HEK293 (cell line): ENCODE measurements around the gene CD164.

Experiments used
- CTCF ChIA-PET: fragments of 350-600 bp; formaldehyde crosslinking; extraction: SDS; loops from one replicate; lab custom pipeline; 2021; ENCODE audit warnings: antibody characterized with exemption; lab: Yijun Ruan, JAX
- POLR2A ChIA-PET: fragments of 300-600 bp; formaldehyde crosslinking; extraction: SDS; loops from one replicate; lab custom pipeline; 2020; ENCODE audit warnings: antibody characterized with exemption, inconsistent platforms; lab: Yijun Ruan, JAX
- H3K27ac ChIP-seq: fragments of 200-500 bp; sonication (Bioruptor generic); 2 replicates; pipeline ENCODE4 v1.5.1; 2014; ENCODE audit warnings: low read depth, low read length, control low read depth, inconsistent platforms; ENCODE audit errors: extremely low read depth
- H3K36me3 ChIP-seq, 2 experiments: fragments of 200-500 bp in 1 of 2; sonication (Bioruptor generic) in 1 of 2; 1 replicate in 1 of 2; 2 replicates in 1 of 2; pipeline ENCODE4 v1.5.1; 2014 to 2017; ENCODE audit warnings: inconsistent platforms in 2 of 2, low read length in 2 of 2; ENCODE audit not compliant: control insufficient read depth in 2 of 2, insufficient read depth in 1 of 2
- H3K4me1 ChIP-seq: fragments of 200-500 bp; sonication (Bioruptor generic); 2 replicates; pipeline ENCODE4 v1.5.1; 2014; ENCODE audit warnings: mild to moderate bottlenecking, low read length, inconsistent platforms; ENCODE audit not compliant: control insufficient read depth, insufficient read depth
- H3K4me3 ChIP-seq: 2 replicates; pipeline ENCODE4 v1.5.1; 2011; ENCODE audit warnings: low read depth, mild to moderate bottlenecking, control low read depth, low read length, moderate library complexity
- H3K9me3 ChIP-seq: fragments of 200-500 bp; sonication (Bioruptor generic); 2 replicates; pipeline ENCODE4 v1.5.1; 2014; ENCODE audit warnings: low read depth, low read length, inconsistent platforms; ENCODE audit not compliant: control insufficient read depth, insufficient read depth
- BCL11A ChIP-seq: fragments of 450-650 bp; formaldehyde crosslinking; IDR thresholded peaks from 2 replicates; pipeline ENCODE4 v1.5.1; 2016; ENCODE audit warnings: low read depth, missing biosample characterization, missing genetic modification characterization
- BCL11B ChIP-seq: fragments of 450-650 bp; formaldehyde crosslinking; IDR thresholded peaks from 2 replicates; pipeline ENCODE4 v1.5.1; 2016; ENCODE audit warnings: low read depth, missing biosample characterization, missing genetic modification characterization
- IKZF3 ChIP-seq: fragments of 450-650 bp; IDR thresholded peaks from 2 replicates; pipeline ENCODE4 v1.5.0; 2018; ENCODE audit warnings: missing biosample characterization, mild to moderate bottlenecking, missing genetic modification characterization, moderate library complexity
- SCRT2 ChIP-seq: fragments of 450-650 bp; formaldehyde crosslinking; IDR thresholded peaks from 2 replicates; pipeline ENCODE4 v1.5.1; 2016; ENCODE audit warnings: missing biosample characterization, missing genetic modification characterization
- TCF7L2 ChIP-seq: IDR thresholded peaks from 2 replicates; pipeline ENCODE4 v1.6.1; 2011; ENCODE audit warnings: low read depth, mild to moderate bottlenecking, inconsistent platforms, low read length, moderate library complexity, borderline replicate concordance
- YY1 ChIP-seq: fragments of 450-650 bp; formaldehyde crosslinking; IDR thresholded peaks from 2 replicates; pipeline ENCODE4 v1.5.1; 2018; ENCODE audit warnings: missing biosample characterization, missing genetic modification characterization
- ZBTB1 ChIP-seq: fragments of 450-650 bp; formaldehyde crosslinking; IDR thresholded peaks from 2 replicates; pipeline ENCODE4 v1.5.1; 2016; ENCODE audit warnings: missing biosample characterization, missing genetic modification characterization
- ZBTB11 ChIP-seq: fragments of 450-650 bp; formaldehyde crosslinking; conservative IDR thresholded peaks from 2 replicates; pipeline ENCODE4 v1.5.1; 2016; ENCODE audit warnings: low read depth, missing biosample characterization, missing genetic modification characterization
- ZBTB20 ChIP-seq: fragments of 450-650 bp; formaldehyde crosslinking; IDR thresholded peaks from 2 replicates; pipeline ENCODE4 v1.5.1; 2016; ENCODE audit warnings: missing biosample characterization, missing genetic modification characterization
- ZNF112 ChIP-seq: fragments of 450-650 bp; formaldehyde crosslinking; IDR thresholded peaks from 2 replicates; pipeline ENCODE4 v1.5.0; 2017; ENCODE audit warnings: missing biosample characterization, missing genetic modification characterization
- ZNF223 ChIP-seq: fragments of 450-650 bp; formaldehyde crosslinking; IDR thresholded peaks from 2 replicates; pipeline ENCODE4 v1.5.1; 2016; ENCODE audit warnings: missing biosample characterization, missing genetic modification characterization
- ZNF292 ChIP-seq: fragments of 450-650 bp; formaldehyde crosslinking; IDR thresholded peaks from 2 replicates; pipeline ENCODE4 v1.5.1; 2016; ENCODE audit warnings: low read depth, missing biosample characterization, missing genetic modification characterization, borderline replicate concordance
- ZNF350 ChIP-seq: fragments of 450-650 bp; formaldehyde crosslinking; IDR thresholded peaks from 2 replicates; pipeline ENCODE4 v1.5.0; 2017; ENCODE audit warnings: missing biosample characterization, mild to moderate bottlenecking, missing genetic modification characterization
- ZNF501 ChIP-seq: fragments of 450-650 bp; formaldehyde crosslinking; IDR thresholded peaks from 2 replicates; pipeline ENCODE4 v1.5.1; 2016; ENCODE audit warnings: missing biosample characterization, missing genetic modification characterization
- ZNF549 ChIP-seq: fragments of 450-650 bp; IDR thresholded peaks from 2 replicates; pipeline ENCODE4 v1.5.1; 2018; ENCODE audit warnings: missing biosample characterization, missing genetic modification characterization, mild to moderate bottlenecking, inconsistent platforms, moderate library complexity
- ZNF654 ChIP-seq: fragments of 450-650 bp; formaldehyde crosslinking; IDR thresholded peaks from 2 replicates; pipeline ENCODE4 v1.5.1; 2016; ENCODE audit warnings: low read depth, missing biosample characterization, missing genetic modification characterization
- ZNF701 ChIP-seq: fragments of 450-650 bp; formaldehyde crosslinking; IDR thresholded peaks from 2 replicates; pipeline ENCODE4 v1.5.1; 2016; ENCODE audit warnings: missing biosample characterization, missing genetic modification characterization
- ZNF768 ChIP-seq: fragments of 450-650 bp; formaldehyde crosslinking; IDR thresholded peaks from 2 replicates; pipeline ENCODE4 v1.5.1; 2018; ENCODE audit warnings: missing biosample characterization, mild to moderate bottlenecking, missing genetic modification characterization
- ZNF837 ChIP-seq: fragments of 450-650 bp; formaldehyde crosslinking; IDR thresholded peaks from 2 replicates; pipeline ENCODE4 v1.5.1; 2016; ENCODE audit warnings: missing biosample characterization, missing genetic modification characterization
- ZSCAN30 ChIP-seq: fragments of 450-650 bp; IDR thresholded peaks from 2 replicates; pipeline ENCODE4 v1.5.1; 2018; ENCODE audit warnings: missing biosample characterization, mild to moderate bottlenecking, missing genetic modification characterization, moderate library complexity
- ZSCAN5A ChIP-seq: fragments of 450-650 bp; formaldehyde crosslinking; IDR thresholded peaks from 2 replicates; pipeline ENCODE4 v1.5.1; 2016; ENCODE audit warnings: missing biosample characterization, missing genetic modification characterization
- TF ChIP-seq, protein P1 (sequence below): fragments of 450-650 bp; formaldehyde crosslinking; IDR thresholded peaks from 2 replicates; pipeline ENCODE4 v1.5.1; 2016; ENCODE audit warnings: missing biosample characterization, missing genetic modification characterization

CD164 gene

DNA sequence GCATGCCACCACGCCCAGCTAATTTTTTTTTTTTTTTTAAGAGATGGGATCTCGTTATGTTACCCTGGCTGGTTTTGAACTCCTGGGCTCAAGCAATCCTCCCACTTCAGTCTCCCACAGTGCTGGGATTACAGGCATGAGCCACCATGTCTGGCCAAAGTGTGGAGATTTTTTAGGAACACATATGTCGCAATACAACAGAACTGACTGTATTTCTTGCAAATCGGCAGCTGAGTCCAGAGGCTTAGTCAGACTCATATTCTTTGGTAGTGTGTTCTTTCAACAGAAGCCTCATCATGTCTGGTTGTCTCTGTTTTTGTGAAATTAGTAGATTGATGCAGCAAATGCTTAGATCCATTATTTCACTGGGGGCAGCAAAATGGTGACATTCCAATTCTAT, 23.9 kb upstream of the CD164 start (continued):
- TF ChIP-seq SCRT2 (tag by site-specific recombination) (no peak), ZNF292 (no peak), ZNF223 (no peak), ZNF501 (tag by site-specific recombination) (no peak), ZBTB11 (no peak), BCL11A (tag by site-specific recombination) (no peak), ZNF701 (tag by site-specific recombination) (no peak), ZNF549 (tag by site-specific recombination) (no peak), BCL11B (tag by site-specific recombination) (no peak)
- TF ChIP-seq, protein P1, sequence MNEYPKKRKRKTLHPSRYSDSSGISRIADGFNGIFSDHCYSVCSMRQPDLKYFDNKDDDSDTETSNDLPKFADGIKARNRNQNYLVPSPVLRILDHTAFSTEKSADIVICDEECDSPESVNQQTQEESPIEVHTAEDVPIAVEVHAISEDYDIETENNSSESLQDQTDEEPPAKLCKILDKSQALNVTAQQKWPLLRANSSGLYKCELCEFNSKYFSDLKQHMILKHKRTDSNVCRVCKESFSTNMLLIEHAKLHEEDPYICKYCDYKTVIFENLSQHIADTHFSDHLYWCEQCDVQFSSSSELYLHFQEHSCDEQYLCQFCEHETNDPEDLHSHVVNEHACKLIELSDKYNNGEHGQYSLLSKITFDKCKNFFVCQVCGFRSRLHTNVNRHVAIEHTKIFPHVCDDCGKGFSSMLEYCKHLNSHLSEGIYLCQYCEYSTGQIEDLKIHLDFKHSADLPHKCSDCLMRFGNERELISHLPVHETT (tag by site-specific recombination): no peak

- no peaks in the 10 kb centered on the region for H3K9me3 ChIP-seq
- ChIA-PET CTCF (interaction anchor here (0.5 to 2.5 kb wide), 10 partner anchors 13 to 1144 kb away, joined by 3 to 37 read pairs (median 4); partner anchors contain the start of gene CD164), POLR2A (interaction anchor here (0.7 kb wide), 1 partner anchor 344 kb away, joined by 4 read pairs; no protein-coding TSS in a partner anchor)
- no peak overlapping the region for H3K27ac ChIP-seq
- no peaks in the 10 kb centered on the region for H3K36me3 ChIP-seq
- H3K4me1 ChIP-seq: no peaks in the 10 kb centered on the region
- TF ChIP-seq ZNF654 (tag by site-specific recombination) (peak; percentile 49), ZNF350 (no peak)
- TF ChIP-seq, all 188 proteins: peak for 1
- no peak overlapping the region for H3K4me3 ChIP-seq
These were observed 14.8 kb upstream of the CD164 start for GRCh38 chr6:109397020-109397419.

DNA sequence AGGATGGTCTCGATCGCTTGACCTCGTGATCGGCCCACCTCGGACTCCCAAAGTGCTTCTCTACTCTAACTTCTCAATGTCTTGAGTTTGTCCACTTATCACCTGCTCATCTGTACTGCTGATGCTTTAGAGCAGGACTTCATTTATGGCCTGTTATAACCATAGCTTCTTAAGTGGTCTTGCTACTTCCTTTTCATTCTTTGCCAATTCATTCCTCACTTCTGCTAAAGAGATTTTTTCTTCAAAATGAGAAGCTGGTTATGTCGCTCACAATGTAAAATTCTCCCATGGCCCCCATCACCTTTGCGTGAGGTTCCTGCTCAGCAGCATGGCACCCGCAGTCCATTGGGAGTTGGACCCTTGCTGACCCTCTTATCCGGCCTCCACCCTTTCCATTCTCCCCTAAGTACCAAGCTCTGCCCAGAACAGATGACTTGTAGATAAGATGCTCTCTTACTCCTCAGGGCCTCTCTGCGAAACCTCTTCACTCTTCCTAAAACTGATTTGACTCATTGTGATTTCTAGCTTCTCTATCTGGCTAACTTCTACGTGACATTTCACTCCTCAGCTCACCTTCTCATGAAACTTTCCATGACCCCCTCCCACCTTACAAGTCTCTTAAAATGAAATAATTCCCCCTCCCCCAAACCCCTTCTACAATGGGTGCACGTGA, 13.9 kb upstream of the CD164 start:
- CTCF ChIA-PET: interaction anchor here (0.5 to 2.5 kb wide), 16 partner anchors 12 to 1347 kb away, joined by 3 to 37 read pairs (median 4); partner anchors contain the start of gene CD164
- Histone ChIP-seq H3K9me3 (no peaks in the 10 kb centered on the region), H3K4me3 (no peak overlapping the region), H3K36me3 (no peaks in the 10 kb centered on the region), H3K4me1 (no peaks in the 10 kb centered on the region), H3K27ac (no peak overlapping the region)
- POLR2A ChIA-PET: interaction anchor here (0.8 kb wide), 1 partner anchor 12 kb away, joined by 5 read pairs; no protein-coding TSS in a partner anchor
- no peak for TF ChIP-seq ZNF112 (tag by site-specific recombination)
- TF ChIP-seq ZBTB20: no peak
- no peak for TF ChIP-seq ZSCAN5A (tag by site-specific recombination)
- no peak for TF ChIP-seq IKZF3 (tag by site-specific recombination)
- TF ChIP-seq ZNF768: no peak
- no peak for TF ChIP-seq ZSCAN30
- TF ChIP-seq YY1 (tag by site-specific recombination): no peak
- TF ChIP-seq ZNF837 (tag by site-specific recombination): no peak
- TF ChIP-seq ZBTB1 (tag by site-specific recombination): no peak
- TF ChIP-seq TCF7L2: no peak
